LHCN-M2 (cell line): ENCODE data around the gene RAB42. TPM values are rescaled to one million over a fixed set of nuclear protein-coding genes. Genes with fewer than 3 reads are reported as not detected.

ENCODE experiments used
- DNase-seq: peaks from one replicate; pipeline ENCODE4 v3.0.0-alpha.2; 2012; ENCODE audit warnings: low read depth
- polyA plus RNA-seq: library from polyadenylated mRNA; unstranded; fragments of >200 nt; gene quantifications from one replicate; pipeline ENCODE4 v1.2.1, GENCODE V29; 2012; ENCODE audit warnings: missing spikeins
- total RNA-seq: library from RNA; depleted of rRNA; stranded (reverse); fragments of >200 nt; gene quantifications from 2 replicates; pipeline ENCODE4 v1.2.3, GENCODE V29; 2014; rRNA removed

Gene RAB42, protein sequence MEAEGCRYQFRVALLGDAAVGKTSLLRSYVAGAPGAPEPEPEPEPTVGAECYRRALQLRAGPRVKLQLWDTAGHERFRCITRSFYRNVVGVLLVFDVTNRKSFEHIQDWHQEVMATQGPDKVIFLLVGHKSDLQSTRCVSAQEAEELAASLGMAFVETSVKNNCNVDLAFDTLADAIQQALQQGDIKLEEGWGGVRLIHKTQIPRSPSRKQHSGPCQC
- total RNA-seq = 1.6 and 3.0 TPM in 2 replicates
- polyA plus RNA-seq = 1.6 TPM

- no peak for DNase-seq
Measured at GRCh38 chr1:28591708-28592320, at the start of gene RAB42. TSS of gene RAB42 (plus strand) at chr1:28592265. CDS start at chr1:28592512, 247 bp downstream.

GRCh38 chr1:28545246-28545628, 46.8 kb upstream of the RAB42 start:
- no peak for DNase-seq

GRCh38 chr1:28548318-28548717, 43.7 kb upstream of the RAB42 start:
- no peak for DNase-seq

DNA sequence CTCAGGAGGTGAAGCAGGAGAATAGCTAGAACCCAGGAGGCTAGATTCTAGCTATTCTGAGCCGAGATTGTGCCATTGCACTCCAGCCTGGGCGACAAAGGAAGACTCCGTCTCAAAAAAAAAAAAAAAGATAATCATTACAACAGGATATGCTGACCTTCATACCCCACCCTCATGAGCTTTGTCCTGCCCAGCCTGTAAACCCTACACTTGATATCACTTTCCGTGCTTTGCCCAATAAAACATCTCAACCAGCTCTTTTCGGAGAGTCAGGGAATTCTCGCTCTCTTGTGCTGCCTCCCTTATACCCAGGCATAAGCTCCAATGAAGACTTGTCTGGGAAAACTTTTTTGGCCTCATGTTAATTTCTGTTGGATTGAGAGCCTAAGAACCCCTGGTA, 40.7 kb upstream of the RAB42 start:
- DNase-seq = no peak

- peak; percentile 93 for DNase-seq
Measured at GRCh38 chr1:28552758-28553663, 39.1 kb upstream of the RAB42 start, which contains the start of gene TRNAU1AP. TSS of gene TRNAU1AP (plus strand) at chr1:28553085. CDS start at chr1:28553111, 26 bp downstream.

GRCh38 chr1:28560886-28561285, 31.2 kb upstream of the RAB42 start:
- DNase-seq = no peak

DNA sequence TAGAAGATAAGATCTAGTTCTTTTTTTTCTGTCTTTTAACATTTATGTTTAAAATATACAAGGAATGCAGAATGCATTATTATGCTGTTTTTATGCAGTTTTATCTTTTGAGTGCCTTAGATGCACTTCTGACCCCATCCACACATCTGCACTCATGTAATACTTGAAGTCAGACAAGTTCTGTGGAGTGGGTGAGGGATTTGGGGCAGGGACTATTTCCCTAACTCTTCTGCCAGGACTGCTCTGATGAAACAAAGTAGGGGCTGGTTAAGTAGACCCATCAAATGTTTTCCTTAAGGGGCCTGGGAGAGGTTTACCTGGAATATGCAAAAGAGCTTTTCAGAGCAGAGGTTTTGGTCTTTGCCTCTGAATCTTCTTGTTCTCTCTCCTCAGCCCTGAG, 27.8 kb upstream of the RAB42 start:
- DNase-seq = no peak

DNA sequence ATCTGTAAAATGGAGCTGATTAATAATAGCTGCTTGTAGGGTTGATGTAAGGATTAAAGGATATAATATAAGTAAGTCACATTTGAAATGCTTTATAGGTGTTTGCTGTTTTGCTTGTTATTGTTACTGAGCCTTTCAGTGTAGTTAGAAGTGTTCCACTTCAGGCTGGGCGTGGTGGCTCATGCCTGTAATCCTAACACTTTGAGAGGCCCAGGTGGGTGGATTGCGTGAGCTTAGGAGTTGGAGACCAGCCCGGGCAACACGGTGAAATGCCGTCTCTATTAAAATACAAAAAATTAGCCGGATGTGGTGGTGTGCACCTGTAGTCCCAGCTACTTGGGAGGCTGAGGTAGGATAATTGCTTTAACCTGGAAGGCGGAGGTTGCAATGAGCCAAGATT, 27.0 kb upstream of the RAB42 start:
- no peak for DNase-seq

DNA sequence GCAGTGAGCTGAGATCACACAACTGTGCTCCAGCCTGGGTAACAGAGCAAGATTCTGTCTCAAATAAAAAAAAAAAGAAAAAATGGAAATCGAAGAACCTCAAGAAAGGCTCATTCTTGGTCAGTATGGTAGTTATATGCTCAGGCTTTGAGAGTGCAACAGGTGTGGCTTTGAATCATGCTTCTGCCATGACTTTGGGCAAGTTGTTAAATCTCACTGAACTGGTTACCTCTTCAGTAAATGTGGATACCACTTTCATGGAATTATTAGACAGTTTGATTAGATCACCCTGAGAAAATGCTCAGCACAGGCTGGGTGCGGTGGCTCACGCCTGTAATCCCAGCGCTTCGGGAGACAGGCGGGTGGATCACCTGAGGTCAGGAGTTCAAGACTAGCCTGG, 26.3 kb upstream of the RAB42 start:
- DNase-seq = no peak

DNA sequence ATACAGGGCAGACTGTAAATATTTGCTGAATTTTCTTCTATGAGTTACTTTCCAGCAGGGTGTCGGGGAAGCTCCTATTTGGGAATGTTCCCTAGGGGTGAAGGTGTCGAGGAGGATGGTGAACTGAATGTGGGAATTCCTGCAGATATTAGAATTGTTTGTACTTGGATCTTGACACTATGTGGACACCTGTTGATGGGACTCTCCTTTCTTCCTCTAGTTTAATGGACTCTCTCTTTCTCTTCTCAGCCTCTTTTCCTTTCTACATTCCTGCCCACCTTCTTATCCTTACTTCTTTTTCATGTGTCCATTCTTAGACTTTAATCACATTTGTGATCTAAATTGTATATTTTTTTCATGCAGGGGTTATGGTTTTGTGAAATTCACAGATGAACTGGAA, 25.1 kb upstream of the RAB42 start:
- no peak for DNase-seq

- DNase-seq = no peak
Measured at GRCh38 chr1:28571911-28572310, 20.2 kb upstream of the RAB42 start.

- peak; percentile 50 for DNase-seq
Measured at GRCh38 chr1:28572891-28573290, 19.2 kb upstream of the RAB42 start.

- no peak for DNase-seq
Measured at GRCh38 chr1:28573564-28573963, 18.5 kb upstream of the RAB42 start.

GRCh38 chr1:28577052-28577678, 14.9 kb upstream of the RAB42 start:
- DNase-seq = no peak

DNA sequence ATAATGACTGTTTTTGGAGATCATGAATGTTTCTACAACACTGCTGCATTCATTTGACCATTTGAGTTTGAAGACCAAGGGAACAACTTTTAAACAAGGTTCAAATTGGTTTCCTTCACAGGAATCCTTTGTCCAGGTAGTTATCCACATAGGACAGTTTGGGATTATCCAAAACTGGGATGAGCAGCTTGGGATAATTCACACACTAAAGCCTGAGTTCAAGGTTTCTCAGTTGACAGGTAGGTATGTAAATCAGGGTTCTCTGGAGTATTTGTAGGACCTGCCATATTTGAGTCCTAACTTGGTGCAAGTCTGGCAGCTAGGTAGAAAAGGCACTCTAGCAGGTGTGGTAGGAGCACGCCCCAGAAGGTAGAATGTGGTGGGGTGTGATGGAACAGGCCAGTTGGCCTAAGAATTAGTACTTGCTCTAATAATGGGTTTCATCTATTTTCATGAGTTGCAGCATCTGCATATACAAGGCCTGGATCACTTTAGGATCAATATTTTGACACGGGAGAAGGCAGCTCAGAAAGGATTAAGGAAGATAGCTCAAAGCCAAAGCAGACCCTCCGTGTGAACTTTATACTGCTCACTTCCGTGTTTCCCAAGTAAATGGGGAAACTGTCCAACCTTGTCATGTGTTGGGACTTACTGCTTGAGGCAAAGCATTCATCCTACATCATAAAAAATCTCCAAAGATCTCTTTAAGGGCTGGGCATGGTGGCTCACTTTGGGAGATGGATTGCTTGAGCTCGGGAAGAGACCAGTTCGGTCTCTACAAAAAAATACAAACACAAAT, 14.1 kb upstream of the RAB42 start:
- no peak for DNase-seq

DNA sequence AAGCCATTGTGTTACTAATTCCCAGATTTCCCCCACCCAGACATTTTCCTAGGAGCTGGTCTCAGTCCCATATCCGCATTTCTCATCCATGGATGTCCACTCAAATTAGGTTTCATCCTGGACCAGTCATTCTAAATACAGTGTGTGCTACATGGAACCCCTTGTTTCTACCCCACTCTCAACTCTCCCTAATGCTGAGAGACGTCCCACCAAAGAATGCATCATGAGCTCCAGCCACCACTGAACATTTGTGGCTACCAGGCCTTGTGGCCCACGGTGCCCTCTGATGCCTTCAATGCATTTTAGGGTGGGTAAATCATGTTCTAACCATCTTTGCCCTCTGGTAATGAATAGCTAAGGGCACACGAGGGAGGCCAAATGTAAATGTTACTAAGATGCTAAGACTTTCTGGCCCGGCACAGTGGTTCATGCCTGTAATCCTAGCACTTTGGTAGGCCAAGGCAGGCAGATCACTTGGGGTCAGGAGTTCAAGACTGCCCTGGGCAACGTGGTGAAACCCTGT, 13.3 kb upstream of the RAB42 start:
- no peak for DNase-seq

DNA sequence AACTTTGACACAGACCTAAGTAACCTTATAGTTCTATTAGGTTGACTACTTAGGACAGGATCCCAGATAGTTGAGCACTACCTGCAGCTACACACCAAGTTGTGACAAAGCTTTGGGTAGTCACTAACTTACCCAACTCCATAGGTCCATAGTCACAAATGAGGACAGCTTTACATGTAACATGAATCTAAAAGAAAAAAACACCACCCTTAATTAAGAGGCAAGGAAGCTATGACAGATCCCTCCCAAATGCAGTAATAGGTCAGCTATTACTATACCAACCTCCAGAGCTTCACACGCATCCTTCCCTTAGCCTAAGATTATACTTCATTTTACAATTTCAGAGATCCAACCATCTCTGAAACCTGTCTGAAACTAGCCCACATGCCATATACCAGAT, 12.7 kb upstream of the RAB42 start:
- no peak for DNase-seq

- DNase-seq = peak; percentile 54
Measured at GRCh38 chr1:28580722-28581530, 11.1 kb upstream of the RAB42 start.

DNA sequence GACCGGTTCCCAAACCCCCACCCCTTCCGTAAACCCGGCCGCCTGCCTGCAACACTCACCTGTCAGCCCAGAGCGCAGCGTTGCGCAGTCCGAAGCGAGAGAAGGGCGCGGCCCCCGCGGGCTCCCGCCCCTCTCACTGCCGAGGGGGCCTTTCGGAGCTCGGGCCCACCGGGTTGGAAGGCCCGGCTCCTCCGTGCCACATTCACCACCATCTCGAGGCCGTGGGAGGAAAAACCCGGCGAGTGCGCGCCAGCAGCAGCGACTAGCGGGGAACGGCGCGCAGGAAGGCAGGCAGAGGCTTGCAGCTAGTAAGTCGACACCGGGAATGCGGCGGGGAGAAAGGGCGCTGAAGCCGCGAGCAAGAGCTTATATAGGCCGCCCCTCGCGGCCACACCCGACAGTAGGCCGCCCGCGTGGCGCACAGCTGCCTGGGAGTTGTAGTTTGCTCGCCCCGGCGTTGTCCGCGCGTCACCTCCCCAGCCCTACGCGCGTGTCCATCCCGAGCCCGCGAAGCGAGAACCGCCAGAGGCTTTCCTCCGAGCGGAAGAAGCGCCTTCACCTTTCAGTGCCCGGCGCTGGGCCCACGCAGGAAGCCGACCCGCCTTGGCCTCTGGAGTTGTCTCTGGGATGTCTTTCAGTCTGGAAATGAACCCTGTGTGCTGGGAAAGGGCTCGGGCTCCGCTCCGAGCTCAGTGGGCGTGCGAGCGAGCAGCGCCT, 10.4 kb upstream of the RAB42 start:
- DNase-seq = peak; percentile 94
